Activated T-helper 1 cell treated with anti-CD3 and anti-CD28 coated beads, Interleukin-12 subunit alpha, Interleukin-12 subunit beta, Interleukin-2, Interleukin-4 antibody, amounts not matched to agents 30 ng/mL and 10 ng/mL and 1 ng/mL, durations not matched to agents 14 hours and 24 hours and 36 hours (primary cell): ENCODE results near the gene ITCH. TPM values are rescaled to one million over a fixed set of nuclear protein-coding genes. Genes with fewer than 3 reads are reported as not detected.

Experiments
- DNase-seq: peaks from one replicate; pipeline ENCODE4 v3.0.0; 2021; ENCODE audit warnings: low spot score
- H3K27ac Mint-ChIP-seq: one replicate; pipeline ENCODE4 v1.8.0; 2021; ENCODE audit warnings: mild to moderate bottlenecking, mixed read lengths
- H3K27me3 Mint-ChIP-seq: one replicate; pipeline ENCODE4 v1.8.0; 2022; ENCODE audit warnings: mild to moderate bottlenecking, moderate library complexity, mixed read lengths; ENCODE audit not compliant: insufficient read depth
- H3K36me3 Mint-ChIP-seq: one replicate; pipeline ENCODE4 v1.8.0; 2021; ENCODE audit warnings: low read depth, mixed read lengths
- H3K4me1 Mint-ChIP-seq: one replicate; pipeline ENCODE4 v1.8.0; 2021; ENCODE audit warnings: low read depth, mixed read lengths
- H3K4me3 Mint-ChIP-seq: one replicate; pipeline ENCODE4 v1.8.0; 2021; ENCODE audit warnings: mild to moderate bottlenecking, moderate library complexity, mixed read lengths
- H3K9me3 Mint-ChIP-seq: one replicate; pipeline ENCODE4 v1.8.0; 2021; ENCODE audit warnings: mixed read lengths
- intact Hi-C: fragments of 100-400 bp; cut with micrococcal nuclease; formaldehyde crosslinking; loops from one replicate; pipeline ENCODE4 v1.15.1; 2024
- total RNA-seq: library from RNA; stranded (reverse); gene quantifications from 2 replicates; pipeline ENCODE4 v1.2.3, GENCODE V29; 2022

ITCH gene
- total RNA-seq, 1 donor from 2014 or later, result 55.6 TPM

- intact Hi-C loops, result no loop called here
- Mint-ChIP-seq H3K27me3 (no peaks in the 10 kb centered on the region), H3K9me3 (no peaks in the 10 kb centered on the region), H3K27ac (no peak overlapping the region), H3K36me3 (peaks cover 22% of the 10 kb centered on the region), H3K4me3 (no peak overlapping the region), H3K4me1 (no peaks in the 10 kb centered on the region)
- DNase-seq, result no peak
Measured at GRCh38 chr20:34532320-34532719, 169.2 kb downstream of the ITCH start.

GRCh38 chr20:34532756-34533155 lies 169.7 kb downstream of the ITCH start:
- Mint-ChIP-seq H3K4me1 (no peaks in the 10 kb centered on the region), H3K36me3 (peaks cover 20% of the 10 kb centered on the region), H3K27me3 (no peaks in the 10 kb centered on the region), H3K4me3 (no peak overlapping the region), H3K27ac (no peak overlapping the region), H3K9me3 (no peaks in the 10 kb centered on the region)
- no peak for DNase-seq
- intact Hi-C loops, result no loop called here

- intact Hi-C loops, result no loop called here
- Mint-ChIP-seq H3K27ac (peak overlapping the region; percentile 68), H3K27me3 (no peaks in the 10 kb centered on the region), H3K9me3 (no peaks in the 10 kb centered on the region), H3K4me3 (no peak overlapping the region), H3K36me3 (peaks cover 17% of the 10 kb centered on the region), H3K4me1 (peaks cover 5% of the 10 kb centered on the region)
- no peak for DNase-seq
Measured at GRCh38 chr20:34534391-34535165, 171.5 kb downstream of the ITCH start.

GRCh38 chr20:34535301-34535840 lies 172.3 kb downstream of the ITCH start:
- no peak overlapping the region for H3K4me3 Mint-ChIP-seq
- H3K27ac Mint-ChIP-seq, result no peak overlapping the region

GRCh38 chr20:34535857-34536256 lies 172.8 kb downstream of the ITCH start:
- Mint-ChIP-seq H3K4me3 (no peak overlapping the region), H3K36me3 (peaks cover 23% of the 10 kb centered on the region), H3K4me1 (peaks cover 12% of the 10 kb centered on the region), H3K9me3 (no peaks in the 10 kb centered on the region), H3K27me3 (no peaks in the 10 kb centered on the region), H3K27ac (no peak overlapping the region)
- intact Hi-C loops, result no loop called here
- no peak for DNase-seq

More at GRCh38 chr20:34535301-34535840, 172.3 kb downstream of the ITCH start:
- peaks cover 7% of the 10 kb centered on the region for H3K4me1 Mint-ChIP-seq
- peaks cover 20% of the 10 kb centered on the region for H3K36me3 Mint-ChIP-seq
- no peaks in the 10 kb centered on the region for H3K27me3 Mint-ChIP-seq
- DNase-seq, result no peak
- no peaks in the 10 kb centered on the region for H3K9me3 Mint-ChIP-seq
- intact Hi-C loops, result no loop called here

GRCh38 chr20:34536798-34537394 lies 173.8 kb downstream of the ITCH start:
- peaks cover 25% of the 10 kb centered on the region for H3K36me3 Mint-ChIP-seq
- H3K4me1 Mint-ChIP-seq, result peaks cover 22% of the 10 kb centered on the region
- no peak overlapping the region for H3K4me3 Mint-ChIP-seq
- intact Hi-C loops, result no loop called here
- DNase-seq, result no peak
- H3K27ac Mint-ChIP-seq, result no peak overlapping the region
- H3K27me3 Mint-ChIP-seq, result no peaks in the 10 kb centered on the region
- H3K9me3 Mint-ChIP-seq, result no peaks in the 10 kb centered on the region

- H3K36me3 Mint-ChIP-seq, result peaks cover 26% of the 10 kb centered on the region
- H3K4me3 Mint-ChIP-seq, result no peak overlapping the region
- H3K4me1 Mint-ChIP-seq, result peaks cover 24% of the 10 kb centered on the region
- no peaks in the 10 kb centered on the region for H3K9me3 Mint-ChIP-seq
- intact Hi-C loops, result loop anchor here (1.0 kb wide), 2 partner anchors 172 to 232 kb away; no protein-coding TSS in a partner anchor
- DNase-seq, result no peak
- no peaks in the 10 kb centered on the region for H3K27me3 Mint-ChIP-seq
- H3K27ac Mint-ChIP-seq, result no peak overlapping the region
Measured at GRCh38 chr20:34537651-34538050, 174.6 kb downstream of the ITCH start.

- H3K4me3 Mint-ChIP-seq, result no peak overlapping the region
- H3K4me1 Mint-ChIP-seq, result peaks cover 24% of the 10 kb centered on the region
- peaks cover 26% of the 10 kb centered on the region for H3K36me3 Mint-ChIP-seq
- DNase-seq, result peak; percentile 29
- H3K9me3 Mint-ChIP-seq, result no peaks in the 10 kb centered on the region
- intact Hi-C loops, result loop anchor here (1.0 kb wide), 2 partner anchors 171 to 231 kb away; no protein-coding TSS in a partner anchor
- H3K27ac Mint-ChIP-seq, result no peak overlapping the region
- no peaks in the 10 kb centered on the region for H3K27me3 Mint-ChIP-seq
Measured at GRCh38 chr20:34538671-34539123, 175.6 kb downstream of the ITCH start.

- intact Hi-C loops, result no loop called here
- DNase-seq, result no peak
- Mint-ChIP-seq H3K9me3 (no peaks in the 10 kb centered on the region), H3K4me1 (peaks cover 34% of the 10 kb centered on the region), H3K27ac (no peak overlapping the region), H3K27me3 (no peaks in the 10 kb centered on the region), H3K4me3 (no peak overlapping the region), H3K36me3 (peaks cover 23% of the 10 kb centered on the region)
Measured at GRCh38 chr20:34539756-34540155, 176.7 kb downstream of the ITCH start.

GRCh38 chr20:34540596-34541263 lies 177.7 kb downstream of the ITCH start:
- Mint-ChIP-seq H3K4me3 (no peak overlapping the region), H3K4me1 (peaks cover 36% of the 10 kb centered on the region)

GRCh38 chr20:34541264-34541901 lies 178.3 kb downstream of the ITCH start:
- Mint-ChIP-seq H3K27ac (peak overlapping the region; percentile 84), H3K9me3 (no peaks in the 10 kb centered on the region), H3K27me3 (no peaks in the 10 kb centered on the region), H3K4me1 (peaks cover 36% of the 10 kb centered on the region), H3K36me3 (peaks cover 20% of the 10 kb centered on the region), H3K4me3 (peak overlapping the region; percentile 31)
- DNase-seq, result no peak
- intact Hi-C loops, result loop anchor here (1.0 kb wide), 1 partner anchor 163 kb away; the partner anchor contains the start of gene TP53INP2

More at GRCh38 chr20:34540596-34541263, 177.7 kb downstream of the ITCH start:
- intact Hi-C loops, result loop anchor here (1.0 kb wide), 1 partner anchor 164 kb away; the partner anchor contains the start of gene TP53INP2
- Mint-ChIP-seq H3K9me3 (no peaks in the 10 kb centered on the region), H3K27me3 (no peaks in the 10 kb centered on the region), H3K36me3 (peaks cover 20% of the 10 kb centered on the region), H3K27ac (peak overlapping the region; percentile 84)
- DNase-seq, result no peak

- peak overlapping the region; percentile 84 for H3K27ac Mint-ChIP-seq
- DNase-seq, result no peak
Measured at GRCh38 chr20:34541917-34542316, 178.8 kb downstream of the ITCH start.

More at GRCh38 chr20:34541917-34542316, 178.8 kb downstream of the ITCH start:
- Mint-ChIP-seq H3K9me3 (no peaks in the 10 kb centered on the region), H3K4me3 (no peak overlapping the region), H3K4me1 (peaks cover 36% of the 10 kb centered on the region), H3K36me3 (peaks cover 20% of the 10 kb centered on the region), H3K27me3 (no peaks in the 10 kb centered on the region)
- intact Hi-C loops, result loop anchor here (1.0 kb wide), 1 partner anchor 162 kb away; the partner anchor contains the start of gene TP53INP2
